GM12878 (cell line): Measurements from ENCODE around the gene ATP6V1G1. TPM values are rescaled to one million over a fixed set of nuclear protein-coding genes. Genes with fewer than 3 reads are reported as not detected.

ENCODE experiments used
- BHLHE40 ChIP-seq, 2 experiments: fragments of 450-650 bp in 1 of 2; IDR thresholded peaks; 2 replicates each; pipeline ENCODE4 v1.6.1; 2011 to 2017; ENCODE audit warnings: low read depth in 2 of 2, borderline replicate concordance in 1 of 2, improper control_type of control experiment in 1 of 2, low read length in 1 of 2, mild to moderate bottlenecking in 1 of 2
- DPF2 ChIP-seq: fragments of 450-650 bp; IDR thresholded peaks from 2 replicates; pipeline ENCODE4 v1.6.1; 2017; ENCODE audit warnings: mild to moderate bottlenecking
- E2F4 ChIP-seq: IDR thresholded peaks from 2 replicates; pipeline ENCODE4 v1.6.1; 2012; ENCODE audit warnings: low read depth, low read length, improper control_type of control experiment
- EP300 ChIP-seq, 2 experiments: fragments of 150-350 bp in 1 of 2; IDR thresholded peaks; 2 replicates each; pipeline ENCODE4 v1.6.1; 2011 to 2012; ENCODE audit warnings: low read depth in 2 of 2, low read length in 2 of 2, borderline replicate concordance in 1 of 2, improper control_type of control experiment in 1 of 2, inconsistent platforms in 1 of 2; ENCODE audit not compliant: control insufficient read depth in 1 of 2
- GATAD2B ChIP-seq: fragments of 450-650 bp; conservative IDR thresholded peaks from 2 replicates; pipeline ENCODE4 v1.6.1; 2017; ENCODE audit warnings: low read depth, mild to moderate bottlenecking, moderate library complexity
- HDAC2 ChIP-seq: fragments of 200-600 bp; sonication (generic); IDR thresholded peaks from 2 replicates; pipeline ENCODE4 v1.6.1; 2017
- IKZF1 ChIP-seq: fragments of 450-650 bp; conservative IDR thresholded peaks from 2 replicates; pipeline ENCODE4 v1.6.1; 2017; ENCODE audit warnings: antibody characterized with exemption, mild to moderate bottlenecking
- KLF5 ChIP-seq: fragments of 450-650 bp; IDR thresholded peaks from 2 replicates; pipeline ENCODE4 v1.6.1; 2014; ENCODE audit warnings: mild to moderate bottlenecking; ENCODE audit not compliant: partially characterized antibody
- MYB ChIP-seq: fragments of 150-350 bp; IDR thresholded peaks from 2 replicates; pipeline ENCODE4 v1.6.1; 2014; ENCODE audit warnings: mild to moderate bottlenecking, low read depth, low read length, borderline replicate concordance
- NBN ChIP-seq: fragments of 450-650 bp; IDR thresholded peaks from 2 replicates; pipeline ENCODE4 v1.6.1; 2016
- NFXL1 ChIP-seq: fragments of 450-650 bp; IDR thresholded peaks from 2 replicates; pipeline ENCODE4 v1.6.1; 2017; ENCODE audit warnings: antibody characterized with exemption, mild to moderate bottlenecking, borderline replicate concordance
- POLR2AphosphoS5 ChIP-seq: IDR thresholded peaks from 2 replicates; pipeline ENCODE4 v1.6.1; 2011; ENCODE audit warnings: mild to moderate bottlenecking, low read length, inconsistent platforms
- RFX5 ChIP-seq: IDR thresholded peaks from 2 replicates; pipeline ENCODE4 v1.6.1; 2011; ENCODE audit warnings: low read depth, low read length, improper control_type of control experiment
- SMAD5 ChIP-seq: IDR thresholded peaks from 2 replicates; pipeline ENCODE4 v1.6.1; 2016; ENCODE audit warnings: antibody characterized with exemption, low read depth
- TARDBP ChIP-seq: IDR thresholded peaks from 2 replicates; pipeline ENCODE4 v1.6.1; 2016; ENCODE audit warnings: borderline replicate concordance
- TCF3 ChIP-seq: IDR thresholded peaks from 2 replicates; pipeline ENCODE4 v1.6.1; 2012; ENCODE audit warnings: low read depth, mild to moderate bottlenecking, low read length, borderline replicate concordance; ENCODE audit not compliant: insufficient read depth
- YBX1 ChIP-seq: fragments of 450-650 bp; IDR thresholded peaks from 2 replicates; pipeline ENCODE4 v1.6.1; 2016; ENCODE audit warnings: antibody characterized with exemption
- ZBED1 ChIP-seq: IDR thresholded peaks from 2 replicates; pipeline ENCODE4 v1.6.1; 2016; ENCODE audit warnings: borderline replicate concordance
- ZNF274 ChIP-seq: IDR thresholded peaks from one replicate; pipeline ENCODE4 v1.8.0; 2011; ENCODE audit not compliant: insufficient read length, insufficient read depth
- ZNF384 ChIP-seq: IDR thresholded peaks from 2 replicates; pipeline ENCODE4 v1.6.1; 2012; ENCODE audit warnings: low read depth, mild to moderate bottlenecking, low read length, improper control_type of control experiment, borderline replicate concordance
- ZNF592 ChIP-seq: fragments of 450-650 bp; IDR thresholded peaks from 2 replicates; pipeline ENCODE4 v1.6.1; 2017; ENCODE audit warnings: mild to moderate bottlenecking, moderate library complexity
- ZNF687 ChIP-seq: fragments of 450-650 bp; IDR thresholded peaks from 2 replicates; pipeline ENCODE4 v1.6.1; 2017; ENCODE audit warnings: mild to moderate bottlenecking, moderate library complexity
- ZSCAN29 ChIP-seq: fragments of 450-650 bp; IDR thresholded peaks from 2 replicates; pipeline ENCODE4 v1.6.1; 2017; ENCODE audit warnings: mild to moderate bottlenecking, moderate library complexity
- polyA plus RNA-seq, 11 experiments: library from polyadenylated mRNA; depleted of rRNA in 4 of 11; unstranded in 6 of 11; stranded (reverse) in 5 of 11; fragments of >200 nt; fragmentation: Nextera tagmentation in 4 of 11; fragmentation: Illumina TruSeq in 1 of 11; extraction: Ambion mirVana in 4 of 11; extraction: Trizol in 1 of 11; gene quantifications; 1 replicate in 1 of 11; 2 replicates in 10 of 11; pipeline versions ENCODE4 v1.2.1 to v1.2.3, GENCODE V29; 2011 to 2016; ENCODE audit warnings: inconsistent platforms in 2 of 11, missing spikeins in 2 of 11, low read depth in 1 of 11
- total RNA-seq, 4 experiments: library from RNA; depleted of rRNA in 3 of 4; stranded (reverse); fragments of >200 nt in 3 of 4; fragmentation: Illumina TruSeq in 1 of 4; extraction: Trizol in 1 of 4; gene quantifications; 2 replicates each; pipeline versions ENCODE4 v1.2.1 to v1.2.3, GENCODE V29; 2013 to 2021

The ATP6V1G1 gene
- total and polyA plus RNA-seq, 10 of the 15 experiments (the other 5 are each of a cell fraction or from before 2014, with no cell fraction given) = 34.2 to 204 (median 82.5) TPM

- TF ChIP-seq ZNF687 (peak; percentile 68), NFXL1 (no peak), TCF3 (no peak), HDAC2 (no peak), POLR2AphosphoS5 (0 out of 2 replicates have a peak, but pooled peaks have one; percentile 35), DPF2 (peak; percentile 69), IKZF1 (peak; percentile 81), ZSCAN29 (no peak), TARDBP (no peak), GATAD2B (peak; percentile 91), ZNF592 (peak; percentile 55; the same call in 1 of the 2 replicates), EP300 (IDR thresholded peaks at IDR 0.05; ENCODE audit: borderline replicate concordance in 1 of 2, control insufficient read depth in 1 of 2, low read depth in 2 of 2, low read length in 2 of 2) (no peak), ZNF274 (no peak), ZNF384 (no peak), BHLHE40 (IDR thresholded peaks at IDR 0.05; ENCODE audit: borderline replicate concordance in 1 of 2, low read depth in 2 of 2, low read length in 1 of 2) (peak; percentile 8 to 51; a peak in 2 of 4 replicates), MYB (no peak), SMAD5 (0 out of 2 replicates have a peak, but pooled peaks have one; percentile 32), KLF5 (peak; percentile 24), RFX5 (no peak), YBX1 (no peak), ZBED1 (no peak), NBN (peak; percentile 49; the same call in 1 of the 2 replicates), E2F4 (no peak)
Measured at GRCh38 chr9:114611516-114612271, 24.1 kb downstream of the ATP6V1G1 start (continued).
